K562 (cell line): ENCODE results near the gene CACNA2D4. TPM values are rescaled to one million over a fixed set of nuclear protein-coding genes. Genes with fewer than 3 reads are reported as not detected.
A peak's percentile ranks its signal among the peaks of the same experiment; 100 is the strongest.

Experiments used
- ATAC-seq: fragments of 200-7000 bp; cut with Tn5 transposase; 3 replicates; pipeline ENCODE4 v1.9.1; 2020; ENCODE audit warnings: moderate library complexity
- BruUV-seq: library from RNA; stranded (reverse); fragments of 400-500 nt; replicated peaks from 2 replicates; lab custom pipeline; 2021; lab: Mats Ljungman, UMichigan
- CTCF ChIA-PET: fragments of 300-600 bp; formaldehyde crosslinking; extraction: SDS; loops from one replicate; lab custom pipeline; 2021; ENCODE audit warnings: low intra/inter-chr PET ratio; lab: Yijun Ruan, JAX
- POLR2A ChIA-PET: fragments of 300-600, 350-650 bp; sonication (Branson Sonifier 250); formaldehyde crosslinking; extraction: SDS; loops from one replicate; lab custom pipeline; 2021; ENCODE audit warnings: antibody characterized with exemption, inconsistent platforms; lab: Yijun Ruan, JAX
- DNase-seq, 4 experiments: peaks; one replicate each; pipeline versions ENCODE4 v3.0.0 to v3.0.0-alpha.2; 2011 to 2018; ENCODE audit warnings: low spot score in 3 of 4, mixed read lengths in 3 of 4; ENCODE audit errors: extremely low read depth in 1 of 4
- FAIRE-seq: peaks from 2 replicates; lab custom pipeline; 2011; peaks lifted over from hg19 to GRCh38; lab: Jason Lieb, UNC
- H2AFZ ChIP-seq: 2 replicates; pipeline ENCODE4 v1.6.0; 2011; ENCODE audit warnings: low read depth, low read length, control low read depth, inconsistent platforms
- H3K27ac ChIP-seq: fragments of 200-600 bp; 3 replicates; pipeline ENCODE4 v1.8.0; 2011; ENCODE audit warnings: low read depth, mild to moderate bottlenecking, control low read depth, inconsistent platforms, low read length, moderate library complexity, mixed read lengths; ENCODE audit errors: extremely low read depth
- H3K27me3 ChIP-seq, 2 experiments: fragments of 300-600 bp in 1 of 2; 2 replicates in 1 of 2; 3 replicates in 1 of 2; pipeline versions ENCODE4 v1.6.0 to v1.8.0; 2011; ENCODE audit warnings: inconsistent platforms in 2 of 2, low read length in 2 of 2, mild to moderate bottlenecking in 1 of 2, mixed read lengths in 1 of 2, moderate library complexity in 1 of 2; ENCODE audit not compliant: control insufficient read depth in 2 of 2, insufficient read depth in 2 of 2
- H3K36me3 ChIP-seq: fragments of 300-600 bp; 3 replicates; pipeline ENCODE4 v1.8.0; 2011; ENCODE audit warnings: mild to moderate bottlenecking, low read length, inconsistent platforms; ENCODE audit not compliant: control insufficient read depth, insufficient read depth
- H3K4me1 ChIP-seq, 2 experiments: fragments of 200-600 bp in 1 of 2; replicated peaks in 1 of 2; 2 replicates in 1 of 2; 3 replicates in 1 of 2; pipeline versions ENCODE4 v1.5.1 to v1.8.0; 2011; ENCODE audit warnings: inconsistent platforms in 2 of 2, low read length in 2 of 2, mild to moderate bottlenecking in 1 of 2, mixed read lengths in 1 of 2, moderate library complexity in 1 of 2; ENCODE audit not compliant: control insufficient read depth in 2 of 2, insufficient read depth in 2 of 2
- H3K4me2 ChIP-seq: 2 replicates; pipeline ENCODE4 v1.6.1; 2011; ENCODE audit warnings: low read length, control low read depth, inconsistent platforms, mixed read lengths; ENCODE audit not compliant: insufficient read depth
- H3K4me3 ChIP-seq: fragments of 200-600 bp; sonication (generic), shearing (Covaris generic); 2 replicates; pipeline ENCODE4 v1.5.1; 2016; ENCODE audit warnings: control low read depth, inconsistent platforms
- H3K79me2 ChIP-seq: fragments of 200-600 bp; 3 replicates; pipeline ENCODE4 v1.8.0; 2011; ENCODE audit warnings: low read length, inconsistent platforms; ENCODE audit not compliant: control insufficient read depth, insufficient read depth
- H3K9ac ChIP-seq, 2 experiments: 2 replicates each; pipeline versions ENCODE4 v1.6.0 to v1.6.1; 2011; ENCODE audit warnings: low read depth in 2 of 2, low read length in 2 of 2, control low read depth in 1 of 2, inconsistent platforms in 1 of 2, mild to moderate bottlenecking in 1 of 2, mixed read lengths in 1 of 2; ENCODE audit not compliant: insufficient read depth in 1 of 2
- H3K9me1 ChIP-seq: one replicate; pipeline ENCODE4 v1.6.0; 2011; ENCODE audit warnings: inconsistent platforms, mild to moderate bottlenecking, low read length, moderate library complexity; ENCODE audit not compliant: control insufficient read depth, insufficient read depth
- H3K9me3 ChIP-seq: replicated peaks from 2 replicates; pipeline ENCODE4 v1.5.1; 2011; ENCODE audit warnings: low read depth, low read length, inconsistent platforms; ENCODE audit not compliant: control insufficient read depth, insufficient read depth
- H4K20me1 ChIP-seq: replicated peaks from 2 replicates; pipeline ENCODE4 v1.6.1; 2011; ENCODE audit warnings: low read length, inconsistent platforms, mixed read lengths; ENCODE audit not compliant: control insufficient read depth, insufficient read depth
- MCM2 ChIP-seq: fragments of 450-650 bp; IDR thresholded peaks from 2 replicates; pipeline ENCODE4 v1.6.1; 2017; ENCODE audit warnings: low read depth, mild to moderate bottlenecking
- SMARCE1 ChIP-seq: fragments of 450-650 bp; IDR thresholded peaks from 2 replicates; pipeline ENCODE4 v1.7.1; 2016; ENCODE audit warnings: mild to moderate bottlenecking
- SPI1 ChIP-seq: IDR thresholded peaks from 2 replicates; pipeline ENCODE4 v1.6.1; 2011; ENCODE audit warnings: low read depth, low read length, control low read depth, borderline replicate concordance
- ZNF175 ChIP-seq: fragments of 200-800 bp; sonication (Bioruptor generic); IDR thresholded peaks from 2 replicates; pipeline ENCODE4 v1.6.1; 2016; ENCODE audit warnings: low read depth, mild to moderate bottlenecking, missing genetic modification characterization, missing compliant biosample characterization
- WGBS: fragments of 100-300 bp; shearing (Covaris generic); methylation state at CpG from one replicate; pipeline ENCODE4 v1.1.6; 2016; ENCODE audit warnings: low coverage, mixed read lengths; ENCODE audit not compliant: insufficient coverage; ENCODE audit errors: missing lambda C conversion rate; 5-methylcytosine and 5-hydroxymethylcytosine counted together
- in situ Hi-C: fragments of 300-500 bp; cut with MboI; formaldehyde crosslinking; loops from 4 replicates; pipeline ENCODE4 v1.15.0; 2018; ENCODE audit warnings: inconsistent platforms, mixed read lengths
- intact Hi-C: fragments of 100-400 bp; cut with micrococcal nuclease; formaldehyde crosslinking; loops from 2 replicates; pipeline ENCODE4 v1.14.2; 2022
- polyA plus RNA-seq, 8 experiments: library from polyadenylated mRNA; depleted of rRNA in 4 of 8; stranded (reverse) in 5 of 8; unstranded in 3 of 8; fragments of >200 nt; fragmentation: Nextera tagmentation in 2 of 8; fragmentation: Illumina TruSeq in 1 of 8; extraction: Ambion mirVana in 2 of 8; extraction: Trizol in 1 of 8; gene quantifications; 2 replicates each; pipeline versions ENCODE4 v1.2.1 to v1.2.3, GENCODE V29; 2011 to 2014; ENCODE audit warnings: inconsistent platforms in 1 of 8, missing spikeins in 1 of 8
- total RNA-seq, 7 experiments: library from RNA; depleted of rRNA in 6 of 7; stranded (reverse); fragments of >200 nt in 6 of 7; fragmentation: Illumina TruSeq in 2 of 7; extraction: Trizol in 2 of 7; gene quantifications; 2 replicates each; pipeline versions ENCODE4 v1.2.1 to v1.2.3, GENCODE V29; 2011 to 2021; ENCODE audit warnings: low replicate concordance in 1 of 7
- TF ChIP-seq, protein P1 (sequence below): fragments of 450-650 bp; IDR thresholded peaks from 2 replicates; pipeline ENCODE4 v1.6.1; 2017; ENCODE audit warnings: antibody characterized with exemption, mild to moderate bottlenecking
- TF ChIP-seq, protein P2 (sequence below), 2 experiments: fragments of 450-650 bp in 1 of 2; sonication (generic) in 1 of 2; formaldehyde crosslinking in 1 of 2; IDR thresholded peaks in 1 of 2; conservative IDR thresholded peaks in 1 of 2; 2 replicates each; pipeline versions ENCODE4 v1.6.1 to v1.8.1; 2016 to 2023; ENCODE audit warnings: mild to moderate bottlenecking in 2 of 2, moderate library complexity in 2 of 2, inconsistent platforms in 1 of 2, missing genetic modification reagents in 1 of 2

Gene CACNA2D4
- total and polyA plus RNA-seq, 9 of the 15 experiments (the other 6 are each of a cell fraction or from before 2014, with no cell fraction given) = 0.04 to 0.69 (median 0.40) TPM; not detected in 3

- peak; percentile 49; the same call in 1 of the 2 replicates for TF ChIP-seq SPI1
Observed at GRCh38 chr12:1865284-1865866, 53.1 kb downstream of the CACNA2D4 start (continued).

DNA sequence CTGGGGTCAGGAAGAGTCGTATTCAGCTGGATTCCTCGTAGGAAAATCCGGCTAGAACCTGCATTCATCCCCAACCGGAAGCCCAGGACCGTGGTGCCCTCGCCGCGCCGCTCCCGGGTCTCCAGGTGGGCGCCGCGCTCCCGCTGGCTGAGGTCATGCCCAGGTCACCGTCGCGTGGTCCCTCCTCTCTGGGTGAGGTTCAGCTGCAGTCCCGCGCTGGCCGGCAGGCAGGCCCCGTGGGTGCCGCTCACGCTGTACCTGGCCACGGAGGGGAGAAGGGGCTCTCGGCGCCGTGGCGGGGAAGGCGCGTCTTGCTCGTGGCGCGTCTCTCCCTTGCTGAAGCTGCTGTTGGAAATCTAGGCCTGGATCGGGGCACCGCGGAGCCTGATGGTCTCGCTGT, 53.6 kb downstream of the CACNA2D4 start:
- no peak for TF ChIP-seq MCM2
- ChIA-PET POLR2A (no interaction called here), CTCF (no interaction called here)
- Histone ChIP-seq H3K36me3 (no peaks in the 10 kb centered on the region), H3K4me2 (no peak overlapping the region), H3K4me3 (no peak overlapping the region), H3K79me2 (no peaks in the 10 kb centered on the region), H3K9ac (no peak overlapping the region), H3K4me1 (no peaks in the 10 kb centered on the region), H4K20me1 (no peaks in the 10 kb centered on the region), H2AFZ (no peak overlapping the region), H3K27ac (no peak overlapping the region), H3K9me3 (no peaks in the 10 kb centered on the region), H3K9me1 (no peaks in the 10 kb centered on the region), H3K27me3 (peaks cover 5 to 29% of the 10 kb centered on the region in 2 experiments; a peak in 3 of 5 replicates)
- FAIRE-seq (no peak), ATAC-seq (no peak), DNase-seq (no peak)
- in situ Hi-C loops (no loop called here), intact Hi-C loops (no loop called here)
- 70% methylated on average over 18 of the region's 37 CpGs for WGBS
- no TSS peak for BruUV-seq

DNA sequence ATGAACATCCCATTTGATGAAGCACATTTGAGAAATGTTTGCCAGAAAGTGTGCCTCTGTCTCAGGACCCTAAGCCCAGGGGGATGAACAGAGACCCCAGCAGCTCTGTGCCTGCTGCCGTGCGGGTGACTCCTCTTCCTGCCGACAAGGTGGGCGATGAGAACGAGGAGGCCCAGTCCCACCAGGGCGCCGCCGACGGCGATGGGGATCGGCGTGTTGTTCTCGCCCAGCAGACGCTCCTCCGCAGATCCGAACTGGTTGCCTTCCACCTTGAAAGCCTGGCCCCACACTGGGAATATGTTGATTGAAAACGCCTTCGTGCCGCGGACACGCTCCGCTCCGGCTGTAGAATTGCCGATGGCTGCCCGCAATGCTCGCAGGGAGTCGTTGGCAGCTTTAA, 54.0 kb downstream of the CACNA2D4 start:
- no peak overlapping the region for H3K4me3 ChIP-seq
- no TSS peak for BruUV-seq
- 66% methylated on average over 17 of the region's 27 CpGs for WGBS
- intact Hi-C loops = no loop called here
- in situ Hi-C loops = no loop called here
- H3K4me2 ChIP-seq = no peak overlapping the region
- no peaks in the 10 kb centered on the region for H3K4me1 ChIP-seq
- no peak overlapping the region for H3K27ac ChIP-seq
- ATAC-seq (no peak), FAIRE-seq (no peak), DNase-seq (no peak)
- H3K79me2 ChIP-seq = no peaks in the 10 kb centered on the region
- H4K20me1 ChIP-seq = no peaks in the 10 kb centered on the region
- POLR2A ChIA-PET = no interaction called here
- H3K27me3 ChIP-seq = peaks cover 5 to 32% of the 10 kb centered on the region in 2 experiments; a peak in 3 of 5 replicates
- CTCF ChIA-PET = no interaction called here
- no peaks in the 10 kb centered on the region for H3K36me3 ChIP-seq
- no peak overlapping the region for H3K9ac ChIP-seq
- H3K9me1 ChIP-seq = no peaks in the 10 kb centered on the region
- H3K9me3 ChIP-seq = no peaks in the 10 kb centered on the region
- H2AFZ ChIP-seq = no peak overlapping the region
- no peak for TF ChIP-seq ZNF175 (CRISPR knock-in tag)
- TF ChIP-seq, protein P1, sequence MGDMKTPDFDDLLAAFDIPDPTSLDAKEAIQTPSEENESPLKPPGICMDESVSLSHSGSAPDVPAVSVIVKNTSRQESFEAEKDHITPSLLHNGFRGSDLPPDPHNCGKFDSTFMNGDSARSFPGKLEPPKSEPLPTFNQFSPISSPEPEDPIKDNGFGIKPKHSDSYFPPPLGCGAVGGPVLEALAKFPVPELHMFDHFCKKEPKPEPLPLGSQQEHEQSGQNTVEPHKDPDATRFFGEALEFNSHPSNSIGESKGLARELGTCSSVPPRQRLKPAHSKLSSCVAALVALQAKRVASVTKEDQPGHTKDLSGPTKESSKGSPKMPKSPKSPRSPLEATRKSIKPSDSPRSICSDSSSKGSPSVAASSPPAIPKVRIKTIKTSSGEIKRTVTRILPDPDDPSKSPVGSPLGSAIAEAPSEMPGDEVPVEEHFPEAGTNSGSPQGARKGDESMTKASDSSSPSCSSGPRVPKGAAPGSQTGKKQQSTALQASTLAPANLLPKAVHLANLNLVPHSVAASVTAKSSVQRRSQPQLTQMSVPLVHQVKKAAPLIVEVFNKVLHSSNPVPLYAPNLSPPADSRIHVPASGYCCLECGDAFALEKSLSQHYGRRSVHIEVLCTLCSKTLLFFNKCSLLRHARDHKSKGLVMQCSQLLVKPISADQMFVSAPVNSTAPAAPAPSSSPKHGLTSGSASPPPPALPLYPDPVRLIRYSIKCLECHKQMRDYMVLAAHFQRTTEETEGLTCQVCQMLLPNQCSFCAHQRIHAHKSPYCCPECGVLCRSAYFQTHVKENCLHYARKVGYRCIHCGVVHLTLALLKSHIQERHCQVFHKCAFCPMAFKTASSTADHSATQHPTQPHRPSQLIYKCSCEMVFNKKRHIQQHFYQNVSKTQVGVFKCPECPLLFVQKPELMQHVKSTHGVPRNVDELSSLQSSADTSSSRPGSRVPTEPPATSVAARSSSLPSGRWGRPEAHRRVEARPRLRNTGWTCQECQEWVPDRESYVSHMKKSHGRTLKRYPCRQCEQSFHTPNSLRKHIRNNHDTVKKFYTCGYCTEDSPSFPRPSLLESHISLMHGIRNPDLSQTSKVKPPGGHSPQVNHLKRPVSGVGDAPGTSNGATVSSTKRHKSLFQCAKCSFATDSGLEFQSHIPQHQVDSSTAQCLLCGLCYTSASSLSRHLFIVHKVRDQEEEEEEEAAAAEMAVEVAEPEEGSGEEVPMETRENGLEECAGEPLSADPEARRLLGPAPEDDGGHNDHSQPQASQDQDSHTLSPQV = no peak
- TF ChIP-seq, protein P2, sequence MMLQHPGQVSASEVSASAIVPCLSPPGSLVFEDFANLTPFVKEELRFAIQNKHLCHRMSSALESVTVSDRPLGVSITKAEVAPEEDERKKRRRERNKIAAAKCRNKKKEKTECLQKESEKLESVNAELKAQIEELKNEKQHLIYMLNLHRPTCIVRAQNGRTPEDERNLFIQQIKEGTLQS (IDR thresholded peaks at IDR 0.05) = no peak
- TF ChIP-seq, protein P2 (CRISPR knock-in tag; conservative IDR thresholded peaks at IDR 0.05) = no peak
- TF ChIP-seq SMARCE1 = no peak
